GM23248 (cell line): ENCODE results near the gene MACF1.

ENCODE experiments used
- EZH2 ChIP-seq: fragments of 200-600 bp; sonication (generic); IDR thresholded peaks from 2 replicates; pipeline ENCODE4 v1.6.1; 2018; ENCODE audit warnings: antibody characterized with exemption, mild to moderate bottlenecking; ENCODE audit not compliant: insufficient read depth, poor library complexity, severe bottlenecking
- EZH2phosphoT487 ChIP-seq: fragments of 200-600 bp; sonication (generic); IDR thresholded peaks from 2 replicates; pipeline ENCODE4 v1.6.1; 2018; ENCODE audit warnings: antibody characterized with exemption, moderate library complexity, mild to moderate bottlenecking, low read depth; ENCODE audit not compliant: insufficient read depth

DNA sequence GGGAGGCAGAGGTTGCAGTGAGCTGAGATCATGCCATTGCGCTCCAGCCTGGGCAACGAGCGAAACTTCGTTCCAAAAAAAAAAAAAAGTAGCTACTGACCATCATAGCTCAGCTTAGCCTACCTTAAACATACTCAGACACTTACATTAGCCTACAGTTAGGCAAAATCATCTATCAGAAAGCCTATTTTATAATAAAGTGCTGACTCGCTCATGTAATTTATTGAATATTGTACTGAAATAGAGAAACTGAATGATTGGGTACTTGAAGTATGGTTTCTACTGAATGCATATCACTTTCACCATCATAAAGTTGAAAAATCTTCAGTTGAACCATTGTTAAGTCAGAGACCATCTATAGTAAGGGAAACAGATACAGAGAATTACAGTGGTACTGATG lies 193.0 kb downstream of the MACF1 start:
- TF ChIP-seq EZH2 (no peak), EZH2phosphoT487 (no peak)
